Suprapubic skin (tissue), 4 donors: ENCODE data around the gene SNX12. TPM values are rescaled to one million over a fixed set of nuclear protein-coding genes. Genes with fewer than 3 reads are reported as not detected.

Experiments used
- DNase-seq, 2 donors: peaks; one replicate each; pipeline ENCODE4 v3.0.0-alpha.2; 2019; ENCODE audit warnings: low spot score in 2 of 2
- H3K27ac ChIP-seq: fragments of 200-600 bp; sonication (generic); one replicate; pipeline ENCODE4 v1.5.1; 2019
- H3K27me3 ChIP-seq: fragments of 200-600 bp; sonication (generic); one replicate; pipeline ENCODE4 v1.5.1; 2019
- H3K36me3 ChIP-seq: fragments of 200-600 bp; sonication (generic); one replicate; pipeline ENCODE4 v1.5.1; 2019
- H3K4me1 ChIP-seq: fragments of 200-600 bp; sonication (generic); one replicate; pipeline ENCODE4 v1.5.1; 2019
- H3K4me3 ChIP-seq: fragments of 200-600 bp; sonication (generic); one replicate; pipeline ENCODE4 v1.5.1; 2019; ENCODE audit warnings: mild to moderate bottlenecking
- H3K9me3 ChIP-seq: fragments of 200-600 bp; sonication (generic); one replicate; pipeline ENCODE4 v1.5.1; 2019
- EP300 ChIP-seq: sonication (generic); formaldehyde crosslinking; IDR thresholded peaks from one replicate; pipeline ENCODE4 v1.6.1; 2017; ENCODE audit warnings: antibody characterized with exemption
- POLR2A ChIP-seq, 2 donors: fragments of 450-650 bp; IDR thresholded peaks; one replicate each; pipeline ENCODE4 v1.6.1; 2017; ENCODE audit warnings: antibody characterized with exemption in 2 of 2, mild to moderate bottlenecking in 2 of 2, moderate library complexity in 2 of 2
- POLR2AphosphoS5 ChIP-seq, 3 donors: sonication (generic); formaldehyde crosslinking; IDR thresholded peaks; one replicate each; pipeline ENCODE4 v1.6.1; 2017; ENCODE audit warnings: antibody characterized with exemption in 3 of 3
- WGBS: methylation state at CpG from one replicate; pipeline ENCODE4 v1.1.5; 2018; 5-methylcytosine and 5-hydroxymethylcytosine counted together
- total RNA-seq, 4 donors: library from RNA; depleted of rRNA; stranded (reverse); fragments of >200 nt; gene quantifications; one replicate each; pipeline ENCODE4 v1.1.0, GENCODE V29; 2016
- TF ChIP-seq, protein P1 (sequence below), 2 donors: fragments of 200-600 bp in 1 of 2; fragments of 450-650 bp in 1 of 2; sonication (generic) in 1 of 2; IDR thresholded peaks; one replicate each; pipeline ENCODE4 v1.5.1; 2016 to 2019; ENCODE audit warnings: antibody characterized with exemption in 2 of 2, mild to moderate bottlenecking in 1 of 2, moderate library complexity in 1 of 2

The SNX12 gene
- total RNA-seq, 4 donors from 2014 or later = 41.0 to 71.8 (median 65.3) TPM

DNA sequence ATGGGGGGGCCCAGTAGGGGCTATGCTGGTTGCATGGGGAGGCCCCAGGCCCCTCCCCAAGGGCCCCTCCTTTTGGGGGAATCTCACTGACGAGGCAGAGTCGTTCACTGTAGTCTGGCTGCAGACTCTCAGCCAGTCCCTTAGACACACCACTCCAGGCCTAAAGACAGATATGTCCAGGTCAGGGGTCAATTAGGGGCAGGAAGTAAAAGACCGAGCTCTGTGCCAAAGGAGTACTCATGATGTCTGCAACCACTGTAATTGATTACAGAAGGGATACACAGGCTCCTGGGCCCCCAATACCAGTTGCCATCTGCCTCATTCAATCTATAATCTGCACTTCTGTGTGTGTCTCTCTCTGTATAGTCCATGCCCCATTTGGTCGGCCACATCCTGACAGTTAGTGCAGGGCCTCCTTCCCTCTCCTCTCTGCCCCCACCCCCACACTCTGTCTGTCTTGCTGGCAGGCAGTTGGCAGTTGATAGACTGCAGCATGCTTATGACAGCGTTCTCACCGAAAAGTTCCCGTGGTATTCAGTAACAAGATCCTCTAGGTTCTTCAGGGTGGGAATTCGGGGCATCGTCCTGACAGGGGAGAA is 39.7 kb upstream of the SNX12 start:
- TF ChIP-seq EP300 = no peak
- no peak overlapping the region for H3K27ac ChIP-seq
- no peaks in the 10 kb centered on the region for H3K9me3 ChIP-seq
- H3K36me3 ChIP-seq = no peaks in the 10 kb centered on the region
- H3K27me3 ChIP-seq = no peaks in the 10 kb centered on the region
- no peak for DNase-seq
- H3K4me3 ChIP-seq = no peak overlapping the region
- peaks cover 4% of the 10 kb centered on the region for H3K4me1 ChIP-seq
- WGBS = 55% methylated on average over 9 of the region's 9 CpGs

DNA sequence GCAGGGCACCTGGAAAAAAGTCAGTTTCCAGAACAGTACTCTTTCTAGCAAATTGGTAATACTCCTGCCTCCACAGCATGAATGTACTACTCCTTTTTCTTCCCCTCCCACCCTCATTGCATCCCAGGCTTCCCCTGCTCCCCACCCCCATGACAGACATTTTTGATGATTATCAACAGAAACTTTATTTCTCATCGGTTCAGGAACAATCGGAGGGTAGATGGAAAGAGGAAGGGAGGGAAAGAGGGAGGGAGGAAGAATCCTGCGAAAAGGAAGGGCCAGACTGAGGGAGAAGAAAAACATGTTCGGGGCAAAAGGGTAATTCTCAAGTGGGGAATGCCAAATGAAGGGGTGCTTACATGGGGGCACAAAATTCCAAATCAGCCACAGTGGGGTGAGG is 39.1 kb upstream of the SNX12 start:
- WGBS = 68% methylated on average over 4 of the region's 4 CpGs
- Histone ChIP-seq H3K27ac (no peak overlapping the region), H3K4me3 (no peak overlapping the region), H3K36me3 (no peaks in the 10 kb centered on the region), H3K27me3 (no peaks in the 10 kb centered on the region), H3K4me1 (peaks cover 4% of the 10 kb centered on the region), H3K9me3 (no peaks in the 10 kb centered on the region)
- DNase-seq = no peak
- TF ChIP-seq, protein P1, sequence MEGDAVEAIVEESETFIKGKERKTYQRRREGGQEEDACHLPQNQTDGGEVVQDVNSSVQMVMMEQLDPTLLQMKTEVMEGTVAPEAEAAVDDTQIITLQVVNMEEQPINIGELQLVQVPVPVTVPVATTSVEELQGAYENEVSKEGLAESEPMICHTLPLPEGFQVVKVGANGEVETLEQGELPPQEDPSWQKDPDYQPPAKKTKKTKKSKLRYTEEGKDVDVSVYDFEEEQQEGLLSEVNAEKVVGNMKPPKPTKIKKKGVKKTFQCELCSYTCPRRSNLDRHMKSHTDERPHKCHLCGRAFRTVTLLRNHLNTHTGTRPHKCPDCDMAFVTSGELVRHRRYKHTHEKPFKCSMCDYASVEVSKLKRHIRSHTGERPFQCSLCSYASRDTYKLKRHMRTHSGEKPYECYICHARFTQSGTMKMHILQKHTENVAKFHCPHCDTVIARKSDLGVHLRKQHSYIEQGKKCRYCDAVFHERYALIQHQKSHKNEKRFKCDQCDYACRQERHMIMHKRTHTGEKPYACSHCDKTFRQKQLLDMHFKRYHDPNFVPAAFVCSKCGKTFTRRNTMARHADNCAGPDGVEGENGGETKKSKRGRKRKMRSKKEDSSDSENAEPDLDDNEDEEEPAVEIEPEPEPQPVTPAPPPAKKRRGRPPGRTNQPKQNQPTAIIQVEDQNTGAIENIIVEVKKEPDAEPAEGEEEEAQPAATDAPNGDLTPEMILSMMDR (IDR thresholded peaks at IDR 0.05) = no peak
- TF ChIP-seq EP300 = no peak
- no peak for TF ChIP-seq POLR2A (IDR thresholded peaks at IDR 0.05)
- no peak for TF ChIP-seq POLR2AphosphoS5 (IDR thresholded peaks at IDR 0.05)

DNA sequence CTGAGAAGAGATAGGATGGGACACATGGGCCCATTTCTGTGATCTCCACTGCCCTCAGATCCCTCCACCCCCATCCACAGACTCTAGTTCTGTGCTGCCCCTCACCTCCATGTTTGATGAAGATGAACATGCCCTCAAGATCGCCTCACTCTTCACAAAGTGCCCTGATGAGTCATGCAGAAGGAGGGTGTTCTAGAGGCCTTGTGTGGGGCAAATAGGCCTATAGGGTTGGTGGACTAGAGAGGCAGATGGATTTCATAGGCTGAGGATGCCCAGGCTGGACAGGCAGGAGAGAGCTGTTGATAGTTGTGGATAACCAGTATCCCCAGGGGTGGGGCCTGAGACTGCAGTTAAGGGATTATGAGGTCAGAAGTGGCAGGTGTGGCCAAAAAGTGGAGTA is 38.3 kb upstream of the SNX12 start, which contains the start of gene CXorf65:
Gene CXorf65 (minus strand): TSS at position 314 of the 400 bp plus-strand sequence. CDS start 184 bp downstream, at position 130.
- Histone ChIP-seq H3K4me1 (peaks cover 4% of the 10 kb centered on the region), H3K9me3 (no peaks in the 10 kb centered on the region), H3K4me3 (no peak within 1 kb of the TSS), H3K36me3 (no peaks in the 10 kb centered on the region), H3K27ac (no peak within 1 kb of the TSS), H3K27me3 (no peaks in the 10 kb centered on the region)
- TF ChIP-seq EP300 = no peak
- TF ChIP-seq POLR2A (IDR thresholded peaks at IDR 0.05) = no peak
- TF ChIP-seq POLR2AphosphoS5 (IDR thresholded peaks at IDR 0.05) = no peak
- no peak for DNase-seq
- 73% methylated on average over 1 of the region's 1 CpG for WGBS

GRCh38 chrX:71105628-71106027 is 37.5 kb upstream of the SNX12 start:
- TF ChIP-seq POLR2A (IDR thresholded peaks at IDR 0.05) (no peak), POLR2AphosphoS5 (IDR thresholded peaks at IDR 0.05) (no peak), EP300 (no peak)
- TF ChIP-seq, protein P1 (IDR thresholded peaks at IDR 0.05) = no peak
- H3K4me1 ChIP-seq = peaks cover 4% of the 10 kb centered on the region
- no peaks in the 10 kb centered on the region for H3K36me3 ChIP-seq
- no peak overlapping the region for H3K4me3 ChIP-seq
- 81% methylated on average over 3 of the region's 3 CpGs for WGBS
- DNase-seq = no peak
- no peaks in the 10 kb centered on the region for H3K9me3 ChIP-seq
- no peaks in the 10 kb centered on the region for H3K27me3 ChIP-seq
- no peak overlapping the region for H3K27ac ChIP-seq

DNA sequence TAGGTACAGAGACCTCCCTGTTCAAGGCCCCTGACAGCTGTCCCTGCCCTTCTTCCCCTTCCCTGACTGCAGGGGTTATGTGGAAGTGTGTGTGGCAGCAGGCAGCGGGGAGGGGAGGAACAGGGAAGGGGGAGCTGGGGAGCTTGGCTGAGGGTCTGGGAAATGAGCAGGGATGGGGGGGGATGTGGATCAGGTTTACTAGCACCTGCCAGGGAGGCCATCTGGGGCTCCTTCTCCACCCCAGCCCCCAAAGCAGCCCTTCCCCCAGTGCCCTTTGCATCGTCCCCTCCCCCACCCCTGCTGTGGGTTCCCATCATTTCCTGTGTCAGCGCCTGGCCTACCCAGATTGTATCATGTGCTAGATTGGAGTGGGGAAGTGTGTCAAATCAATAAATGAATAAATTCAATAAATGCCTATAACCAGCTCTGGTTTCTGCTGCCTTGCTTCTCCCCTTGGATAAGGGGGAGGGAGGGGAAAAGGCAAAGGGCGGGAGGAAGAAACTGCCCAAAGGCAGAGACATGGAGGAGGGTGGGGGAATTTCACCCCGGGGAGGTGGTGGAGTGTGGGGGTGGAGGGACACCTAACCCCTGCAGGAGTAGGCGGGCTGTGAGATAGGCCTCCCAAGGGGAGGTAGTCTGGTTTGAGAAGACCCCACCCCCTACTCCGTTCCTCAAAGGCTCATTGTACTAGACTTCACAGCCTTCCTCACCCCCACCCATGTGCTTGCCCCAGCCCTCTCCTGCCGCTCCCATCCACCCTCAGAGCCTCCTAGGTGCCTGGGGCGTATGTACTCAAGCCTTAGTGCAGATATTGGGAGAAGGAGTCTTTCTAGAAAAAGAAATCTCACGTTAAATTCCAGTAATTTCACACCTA is 35.2 kb upstream of the SNX12 start:
- no peak overlapping the region for H3K4me3 ChIP-seq
- no peak for DNase-seq
- H3K9me3 ChIP-seq = no peaks in the 10 kb centered on the region
- H3K27ac ChIP-seq = no peak overlapping the region
- H3K36me3 ChIP-seq = no peaks in the 10 kb centered on the region
- TF ChIP-seq POLR2AphosphoS5 (IDR thresholded peaks at IDR 0.05) = no peak
- no peak for TF ChIP-seq POLR2A (IDR thresholded peaks at IDR 0.05)
- TF ChIP-seq, protein P1 (IDR thresholded peaks at IDR 0.05) = no peak
- TF ChIP-seq EP300 = no peak
- 30% methylated on average over 10 of the region's 10 CpGs for WGBS
- no peaks in the 10 kb centered on the region for H3K27me3 ChIP-seq
- peaks cover 4% of the 10 kb centered on the region for H3K4me1 ChIP-seq

- TF ChIP-seq EP300 = no peak
- TF ChIP-seq, protein P1 (IDR thresholded peaks at IDR 0.05) = no peak
- no peak overlapping the region for H3K27ac ChIP-seq
- no peaks in the 10 kb centered on the region for H3K27me3 ChIP-seq
- H3K36me3 ChIP-seq = no peaks in the 10 kb centered on the region
- WGBS = 66% methylated on average over 3 of the region's 3 CpGs
- peaks cover 8% of the 10 kb centered on the region for H3K4me1 ChIP-seq
- H3K4me3 ChIP-seq = no peak overlapping the region
- H3K9me3 ChIP-seq = no peaks in the 10 kb centered on the region
- DNase-seq = no peak
Observed at GRCh38 chrX:71102292-71102691, 34.2 kb upstream of the SNX12 start.
